NCI-H146 treated with DMSO at 0.1 percent for 48 hours (cell line): ENCODE results near the gene UIMC1.

Experiments used
- DNase-seq: peaks from one replicate; lab custom pipeline; 2025; ENCODE audit not compliant: unreplicated experiment; lab: John Stamatoyannopoulos, UW

UIMC1 gene

GRCh38 chr5:176902911-176903664 lies 103.5 kb downstream of the UIMC1 start:
- no peak for DNase-seq

- DNase-seq, result no peak
Measured at GRCh38 chr5:176902102-176902814, 104.3 kb downstream of the UIMC1 start.

GRCh38 chr5:176901260-176902101 lies 105.1 kb downstream of the UIMC1 start:
- DNase-seq, result no peak

GRCh38 chr5:176900780-176901204 lies 105.8 kb downstream of the UIMC1 start:
- no peak for DNase-seq

- DNase-seq, result no peak
Measured at GRCh38 chr5:176899946-176900779, 106.4 kb downstream of the UIMC1 start.

GRCh38 chr5:176899296-176899891 lies 107.2 kb downstream of the UIMC1 start, which contains the start of gene HK3:
Gene HK3, minus strand, starts transcription at chr5:176899346. Its CDS starts 3,187 bp downstream, at chr5:176896159.
- no peak for DNase-seq

GRCh38 chr5:176897263-176897662 lies 109.3 kb downstream of the UIMC1 start:
- no peak for DNase-seq

GRCh38 chr5:176895831-176896230 lies 110.7 kb downstream of the UIMC1 start:
- no peak for DNase-seq

- no peak for DNase-seq
Measured at GRCh38 chr5:176894298-176894697, 112.3 kb downstream of the UIMC1 start.

- no peak for DNase-seq
Measured at GRCh38 chr5:176892663-176893062, 113.9 kb downstream of the UIMC1 start.

- DNase-seq, result no peak
Measured at GRCh38 chr5:176891331-176891958, 115.1 kb downstream of the UIMC1 start.

- DNase-seq, result no peak
Measured at GRCh38 chr5:176890455-176891330, 115.9 kb downstream of the UIMC1 start.

- DNase-seq, result no peak
Measured at GRCh38 chr5:176889321-176890280, 117.0 kb downstream of the UIMC1 start.

GRCh38 chr5:176888865-176889165 lies 117.8 kb downstream of the UIMC1 start:
- DNase-seq, result no peak

- no peak for DNase-seq
Measured at GRCh38 chr5:176888016-176888864, 118.3 kb downstream of the UIMC1 start.

GRCh38 chr5:176887252-176887849 lies 119.2 kb downstream of the UIMC1 start:
- no peak for DNase-seq
